Endothelial cell of umbilical vein (primary cell): Measurements from ENCODE around the gene SPTLC1.

Source experiments
- EZH2 ChIP-seq: IDR thresholded peaks from 2 replicates; pipeline ENCODE4 v1.6.1; 2012; ENCODE audit warnings: borderline replicate concordance, low read depth, mild to moderate bottlenecking, moderate library complexity, low read length, inconsistent platforms; ENCODE audit not compliant: severe bottlenecking
- GATA2 ChIP-seq: IDR thresholded peaks from 2 replicates; pipeline ENCODE4 v1.7.0; 2011; ENCODE audit warnings: low read depth, mild to moderate bottlenecking, moderate library complexity, mixed read lengths, low read length; ENCODE audit not compliant: insufficient read length, insufficient read depth
- JUN ChIP-seq: IDR thresholded peaks from 2 replicates; pipeline ENCODE4 v1.6.1; 2011; ENCODE audit warnings: borderline replicate concordance, low read depth; ENCODE audit not compliant: insufficient read length, insufficient read depth
- MYC ChIP-seq: IDR thresholded peaks from one replicate; pipeline ENCODE4 v1.6.1; 2011; ENCODE audit warnings: mild to moderate bottlenecking, low read depth, low read length
- POLR2A ChIP-seq: IDR thresholded peaks from 2 replicates; pipeline ENCODE4 v1.6.1; 2012; ENCODE audit warnings: low read depth, mild to moderate bottlenecking, control low read depth, low read length
- POLR2AphosphoS5 ChIP-seq: IDR thresholded peaks from 2 replicates; pipeline ENCODE4 v1.6.1; 2012; ENCODE audit warnings: low read depth, mild to moderate bottlenecking, control low read depth, low read length, moderate library complexity; ENCODE audit not compliant: insufficient read depth
- TF ChIP-seq, protein P1 (sequence below), 2 donors: IDR thresholded peaks; 1 replicate in 1 of 2; 2 replicates in 1 of 2; pipeline ENCODE4 v1.5.1; 2011; ENCODE audit warnings: low read length in 2 of 2, mild to moderate bottlenecking in 2 of 2, moderate library complexity in 2 of 2, control low read depth in 1 of 2, inconsistent platforms in 1 of 2, low read depth in 1 of 2; ENCODE audit not compliant: insufficient read depth in 1 of 2; ENCODE audit errors: extremely low read depth in 1 of 2

DNA sequence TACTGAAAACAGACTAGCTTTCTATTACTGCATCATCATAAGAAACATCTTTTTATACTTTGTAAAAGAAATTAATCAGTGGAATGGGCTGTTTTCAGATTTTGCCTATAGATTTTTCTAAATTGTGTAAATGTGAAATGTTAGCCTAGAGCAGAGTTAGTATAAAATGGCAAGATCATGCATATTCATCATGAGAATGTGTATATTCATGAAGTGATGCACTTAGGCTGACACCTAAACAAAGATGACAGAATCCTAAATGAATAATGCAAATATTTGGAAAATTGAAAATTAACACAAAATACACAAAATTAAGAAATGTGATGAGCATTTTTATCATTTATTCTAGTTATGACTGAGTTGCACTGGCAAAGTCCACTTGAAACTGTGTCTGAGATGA is 57.2 kb downstream of the SPTLC1 start:
- no peak for TF ChIP-seq POLR2A
- TF ChIP-seq, protein P1, sequence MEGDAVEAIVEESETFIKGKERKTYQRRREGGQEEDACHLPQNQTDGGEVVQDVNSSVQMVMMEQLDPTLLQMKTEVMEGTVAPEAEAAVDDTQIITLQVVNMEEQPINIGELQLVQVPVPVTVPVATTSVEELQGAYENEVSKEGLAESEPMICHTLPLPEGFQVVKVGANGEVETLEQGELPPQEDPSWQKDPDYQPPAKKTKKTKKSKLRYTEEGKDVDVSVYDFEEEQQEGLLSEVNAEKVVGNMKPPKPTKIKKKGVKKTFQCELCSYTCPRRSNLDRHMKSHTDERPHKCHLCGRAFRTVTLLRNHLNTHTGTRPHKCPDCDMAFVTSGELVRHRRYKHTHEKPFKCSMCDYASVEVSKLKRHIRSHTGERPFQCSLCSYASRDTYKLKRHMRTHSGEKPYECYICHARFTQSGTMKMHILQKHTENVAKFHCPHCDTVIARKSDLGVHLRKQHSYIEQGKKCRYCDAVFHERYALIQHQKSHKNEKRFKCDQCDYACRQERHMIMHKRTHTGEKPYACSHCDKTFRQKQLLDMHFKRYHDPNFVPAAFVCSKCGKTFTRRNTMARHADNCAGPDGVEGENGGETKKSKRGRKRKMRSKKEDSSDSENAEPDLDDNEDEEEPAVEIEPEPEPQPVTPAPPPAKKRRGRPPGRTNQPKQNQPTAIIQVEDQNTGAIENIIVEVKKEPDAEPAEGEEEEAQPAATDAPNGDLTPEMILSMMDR (IDR thresholded peaks at IDR 0.05; ENCODE audit: extremely low read depth in 1 of 2, insufficient read depth in 1 of 2, low read depth in 1 of 2, low read length in 2 of 2) = no peak
- TF ChIP-seq EZH2 = no peak
- TF ChIP-seq POLR2AphosphoS5 = no peak
- no peak for TF ChIP-seq JUN
- TF ChIP-seq GATA2 = no peak
- no peak for TF ChIP-seq MYC
